Measurements from ENCODE around the gene ZSCAN20.
A peak's percentile ranks its signal among the peaks of the same experiment; 100 is the strongest.

Gene ZSCAN20

DNA sequence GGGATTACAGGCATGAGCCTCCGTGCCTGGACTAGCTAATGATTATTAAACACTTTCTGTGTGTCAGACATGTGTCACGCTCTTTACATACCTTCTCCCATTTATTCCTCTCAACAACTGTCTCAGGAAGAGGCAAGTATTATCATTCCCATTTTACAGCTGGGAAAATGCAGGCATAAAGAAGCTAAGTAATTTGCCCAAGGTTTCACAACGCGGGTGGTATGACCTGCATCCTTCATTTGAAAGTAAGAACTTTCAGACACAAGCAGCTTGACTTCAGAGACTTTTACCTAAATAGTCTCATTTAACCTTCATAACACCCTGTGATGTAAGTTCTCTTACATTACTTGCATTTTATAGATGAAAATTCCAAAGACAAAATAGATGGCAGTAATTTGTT lies 1.0 kb upstream of the ZSCAN20 start:
- no peaks in the 10 kb centered on the region for H3K9me2 ChIP-seq (replicated peaks; ENCODE audit: insufficient read depth, low read length)
- H4K20me1 ChIP-seq (ENCODE audit: low read depth, low read length) = no peaks in the 10 kb centered on the region
- no peaks in the 10 kb centered on the region; the same call in 1 of the 2 replicates for H3K79me2 ChIP-seq (ENCODE audit: insufficient read depth, low read length)
- no peaks in the 10 kb centered on the region for H3K27me3 ChIP-seq (ENCODE audit: low read length)
- H3K36me3 ChIP-seq (ENCODE audit: low read length) = no peaks in the 10 kb centered on the region
- H2AFZ ChIP-seq (ENCODE audit: low read depth, low read length, severe bottlenecking) = peak overlapping the region; percentile 52
- H3K27ac ChIP-seq (ENCODE audit: low read depth, low read length) = no peak overlapping the region
- TF ChIP-seq, protein P1, sequence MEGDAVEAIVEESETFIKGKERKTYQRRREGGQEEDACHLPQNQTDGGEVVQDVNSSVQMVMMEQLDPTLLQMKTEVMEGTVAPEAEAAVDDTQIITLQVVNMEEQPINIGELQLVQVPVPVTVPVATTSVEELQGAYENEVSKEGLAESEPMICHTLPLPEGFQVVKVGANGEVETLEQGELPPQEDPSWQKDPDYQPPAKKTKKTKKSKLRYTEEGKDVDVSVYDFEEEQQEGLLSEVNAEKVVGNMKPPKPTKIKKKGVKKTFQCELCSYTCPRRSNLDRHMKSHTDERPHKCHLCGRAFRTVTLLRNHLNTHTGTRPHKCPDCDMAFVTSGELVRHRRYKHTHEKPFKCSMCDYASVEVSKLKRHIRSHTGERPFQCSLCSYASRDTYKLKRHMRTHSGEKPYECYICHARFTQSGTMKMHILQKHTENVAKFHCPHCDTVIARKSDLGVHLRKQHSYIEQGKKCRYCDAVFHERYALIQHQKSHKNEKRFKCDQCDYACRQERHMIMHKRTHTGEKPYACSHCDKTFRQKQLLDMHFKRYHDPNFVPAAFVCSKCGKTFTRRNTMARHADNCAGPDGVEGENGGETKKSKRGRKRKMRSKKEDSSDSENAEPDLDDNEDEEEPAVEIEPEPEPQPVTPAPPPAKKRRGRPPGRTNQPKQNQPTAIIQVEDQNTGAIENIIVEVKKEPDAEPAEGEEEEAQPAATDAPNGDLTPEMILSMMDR (IDR thresholded peaks at IDR 0.05; ENCODE audit: insufficient read depth, low read length, poor library complexity, severe bottlenecking) = no peak
- TF ChIP-seq EZH2phosphoT487 (conservative IDR thresholded peaks at IDR 0.05; ENCODE audit: low read length) = no peak
- H3K4me3 ChIP-seq (ENCODE audit: insufficient read depth, low read length, poor library complexity, severe bottlenecking) = no peak overlapping the region
- no peak overlapping the region for H3K9ac ChIP-seq (ENCODE audit: low read length)
- H3F3A ChIP-seq (ENCODE audit: insufficient read depth) = no peaks in the 10 kb centered on the region
- peak overlapping the region; percentile 63 for H3K4me2 ChIP-seq (ENCODE audit: low read depth, low read length, poor library complexity, severe bottlenecking)
- H3K9me3 ChIP-seq (ENCODE audit: insufficient read depth, low read length) = no peaks in the 10 kb centered on the region

- no peaks in the 10 kb centered on the region; the same call in 1 of the 2 replicates for H3K79me2 ChIP-seq (ENCODE audit: insufficient read depth, low read length)
- TF ChIP-seq, protein P1 (IDR thresholded peaks at IDR 0.05; ENCODE audit: insufficient read depth, low read length, poor library complexity, severe bottlenecking) = no peak
- no peak for TF ChIP-seq EZH2phosphoT487 (conservative IDR thresholded peaks at IDR 0.05; ENCODE audit: low read length)
- no peak overlapping the region for H3K4me3 ChIP-seq (ENCODE audit: insufficient read depth, low read length, poor library complexity, severe bottlenecking)
- no peaks in the 10 kb centered on the region for H3K27me3 ChIP-seq (ENCODE audit: low read length)
- no peak overlapping the region for H3K9ac ChIP-seq (ENCODE audit: low read length)
- H4K20me1 ChIP-seq (ENCODE audit: low read depth, low read length) = no peaks in the 10 kb centered on the region
- no peaks in the 10 kb centered on the region for H3K9me3 ChIP-seq (ENCODE audit: insufficient read depth, low read length)
- H3K9me2 ChIP-seq (replicated peaks; ENCODE audit: insufficient read depth, low read length) = no peaks in the 10 kb centered on the region
- no peaks in the 10 kb centered on the region for H3K36me3 ChIP-seq (ENCODE audit: low read length)
- H3K27ac ChIP-seq (ENCODE audit: low read depth, low read length) = no peak overlapping the region
- H3F3A ChIP-seq (ENCODE audit: insufficient read depth) = no peaks in the 10 kb centered on the region
- peak overlapping the region; percentile 63 for H3K4me2 ChIP-seq (ENCODE audit: low read depth, low read length, poor library complexity, severe bottlenecking)
- H2AFZ ChIP-seq (ENCODE audit: low read depth, low read length, severe bottlenecking) = no peak overlapping the region
Observed at GRCh38 chr1:33473900-33474299, 1.5 kb downstream of the ZSCAN20 start.

GRCh38 chr1:33477451-33477850 lies 5.0 kb downstream of the ZSCAN20 start:
- Histone ChIP-seq H3F3A (ENCODE audit: insufficient read depth) (no peaks in the 10 kb centered on the region), H3K9me3 (ENCODE audit: insufficient read depth, low read length) (no peaks in the 10 kb centered on the region), H3K36me3 (ENCODE audit: low read length) (no peaks in the 10 kb centered on the region; the same call in none of the 2 replicates), H3K27ac (ENCODE audit: low read depth, low read length) (no peak overlapping the region), H3K9ac (ENCODE audit: low read length) (no peak overlapping the region), H3K9me2 (replicated peaks; ENCODE audit: insufficient read depth, low read length) (no peaks in the 10 kb centered on the region), H3K4me3 (ENCODE audit: insufficient read depth, low read length, poor library complexity, severe bottlenecking) (no peak overlapping the region), H3K4me2 (ENCODE audit: low read depth, low read length, poor library complexity, severe bottlenecking) (no peak overlapping the region), H2AFZ (ENCODE audit: low read depth, low read length, severe bottlenecking) (no peak overlapping the region), H4K20me1 (ENCODE audit: low read depth, low read length) (no peaks in the 10 kb centered on the region), H3K79me2 (ENCODE audit: insufficient read depth, low read length) (no peaks in the 10 kb centered on the region; the same call in 1 of the 2 replicates), H3K27me3 (ENCODE audit: low read length) (no peaks in the 10 kb centered on the region)
- TF ChIP-seq, protein P1 (IDR thresholded peaks at IDR 0.05; ENCODE audit: insufficient read depth, low read length, poor library complexity, severe bottlenecking) = no peak
- TF ChIP-seq EZH2phosphoT487 (conservative IDR thresholded peaks at IDR 0.05; ENCODE audit: low read length) = no peak

All from SU-DHL-6 (cell line).